ENCODE data around the gene MSI1.

The MSI1 gene

DNA sequence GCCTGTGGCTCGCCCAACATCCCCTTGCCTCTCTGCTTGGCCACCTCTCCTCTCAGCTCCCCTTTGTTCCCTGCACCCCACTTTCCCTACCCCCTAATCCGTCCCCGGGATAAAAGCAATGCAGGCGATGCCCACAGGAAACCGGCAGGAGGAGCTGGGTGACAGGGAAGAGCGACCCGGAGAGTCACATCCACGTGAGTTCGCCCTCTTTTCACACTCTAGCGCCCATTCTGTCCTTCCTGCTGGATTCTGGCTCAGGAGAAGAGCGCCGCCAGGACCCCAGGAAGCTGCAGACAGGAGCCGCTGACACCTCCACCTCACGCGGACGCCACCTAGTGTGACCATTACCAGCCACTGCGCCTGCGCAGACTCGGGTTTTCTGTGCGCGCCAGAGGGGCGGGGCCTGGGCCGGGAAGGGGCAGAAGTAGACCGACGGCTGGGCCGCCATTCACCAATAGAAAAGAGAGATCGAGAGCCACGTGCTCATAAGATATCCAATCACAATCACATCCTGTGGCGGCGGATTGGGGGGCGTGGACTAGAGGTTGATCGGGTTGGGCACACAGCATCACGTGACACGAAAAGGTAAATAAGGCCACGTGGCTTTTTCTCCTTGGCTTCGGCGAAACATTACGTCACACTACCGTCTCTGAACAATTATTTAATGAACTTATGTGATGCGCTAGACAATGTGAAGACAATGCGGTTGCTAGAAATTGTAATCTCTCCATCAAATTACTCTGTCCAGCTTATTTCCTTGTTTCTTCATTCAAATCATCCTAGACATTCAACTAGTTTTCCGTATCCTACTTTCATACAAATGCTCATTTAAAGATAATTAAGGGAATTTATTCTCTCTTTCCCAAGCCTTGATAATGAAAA is 51.5 kb downstream of the MSI1 start:
- FAIRE-seq = peak; percentile 99

DNA sequence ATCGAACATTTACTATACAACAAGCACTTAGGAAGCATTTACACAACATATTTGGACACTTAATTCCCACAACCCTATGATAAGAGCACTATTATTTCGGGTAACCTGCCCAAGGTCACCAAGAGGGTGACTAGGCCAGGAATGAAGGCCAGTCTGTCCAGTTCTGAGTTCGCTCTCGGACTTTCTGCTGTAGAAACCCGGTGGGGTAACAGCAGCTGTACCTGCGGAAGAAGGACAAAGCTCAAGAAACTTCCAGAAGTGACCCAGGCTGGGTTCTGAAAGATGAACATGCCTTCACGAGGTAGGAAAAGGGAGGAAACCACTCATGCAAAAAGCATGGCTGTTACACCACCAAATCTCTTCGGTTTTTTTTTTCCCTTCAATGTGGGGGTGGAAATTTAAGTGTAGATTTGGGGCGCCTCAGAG is 52.2 kb downstream of the MSI1 start:
- FAIRE-seq = no peak

DNA sequence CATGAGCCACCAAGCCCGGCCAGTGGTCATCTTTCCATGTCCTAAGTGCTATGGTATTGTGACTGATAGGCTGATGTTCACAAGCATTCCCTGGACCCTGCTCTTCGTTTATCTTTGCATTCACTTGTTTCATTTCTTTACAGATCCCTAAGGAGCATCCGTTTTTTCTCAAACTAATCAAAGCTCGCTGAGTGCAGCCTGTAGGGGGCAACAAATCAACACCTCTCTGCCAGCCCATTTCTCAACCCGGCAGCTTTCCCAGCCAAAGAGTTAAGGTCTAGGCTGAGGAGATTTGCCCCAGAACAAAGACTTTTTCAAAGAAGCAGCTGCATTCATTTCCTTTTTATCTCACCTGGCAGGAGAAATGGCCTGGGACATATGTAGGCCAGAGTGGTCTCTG is 54.7 kb downstream of the MSI1 start:
- FAIRE-seq = no peak

DNA sequence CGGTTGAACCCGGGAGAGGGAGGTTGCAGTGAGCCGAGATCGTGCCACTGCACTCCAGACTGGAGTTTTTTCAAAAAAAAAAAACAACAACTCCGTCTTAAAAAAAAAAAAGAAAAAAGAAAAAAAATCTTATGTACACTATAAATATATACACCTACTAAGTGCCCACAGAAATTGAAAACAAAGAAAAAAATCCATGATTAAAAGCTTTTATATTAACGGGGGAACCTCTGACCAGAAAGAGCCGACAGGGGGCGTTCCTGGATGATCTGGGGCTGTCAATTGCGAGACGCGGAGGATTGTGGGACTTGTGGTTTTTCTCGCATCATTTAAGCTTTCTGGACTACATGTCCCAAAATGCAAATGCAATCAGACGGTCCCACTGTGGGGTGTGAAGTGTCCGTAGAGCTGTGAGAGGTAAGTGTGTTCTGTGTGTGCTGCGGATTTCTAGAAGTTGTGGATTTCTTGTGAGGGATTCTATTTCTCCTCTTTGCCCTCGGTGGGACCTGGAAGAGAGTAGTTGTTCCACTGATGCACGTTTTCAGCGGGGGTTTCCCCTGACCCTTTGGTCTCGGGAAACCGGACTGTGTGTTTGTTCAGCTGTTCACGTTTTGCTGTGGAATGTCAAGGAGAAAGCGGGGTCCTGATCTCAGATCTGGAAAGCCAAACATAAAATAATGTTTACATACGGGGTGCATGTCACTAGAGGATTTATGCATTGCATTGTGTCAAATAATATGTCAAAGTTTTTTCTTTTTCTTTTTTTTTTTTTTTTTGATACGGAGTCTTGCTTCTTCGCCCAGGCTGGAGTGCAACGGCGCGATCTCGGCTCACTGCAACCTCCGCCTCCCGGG is 66.8 kb downstream of the MSI1 start, which contains the start of gene SIRT4:
Gene SIRT4, plus strand, starts transcription at position 360 of the 854 bp plus-strand sequence. CDS start 1,241 bp downstream, outside the sequence.
- FAIRE-seq = peak; percentile 98

DNA sequence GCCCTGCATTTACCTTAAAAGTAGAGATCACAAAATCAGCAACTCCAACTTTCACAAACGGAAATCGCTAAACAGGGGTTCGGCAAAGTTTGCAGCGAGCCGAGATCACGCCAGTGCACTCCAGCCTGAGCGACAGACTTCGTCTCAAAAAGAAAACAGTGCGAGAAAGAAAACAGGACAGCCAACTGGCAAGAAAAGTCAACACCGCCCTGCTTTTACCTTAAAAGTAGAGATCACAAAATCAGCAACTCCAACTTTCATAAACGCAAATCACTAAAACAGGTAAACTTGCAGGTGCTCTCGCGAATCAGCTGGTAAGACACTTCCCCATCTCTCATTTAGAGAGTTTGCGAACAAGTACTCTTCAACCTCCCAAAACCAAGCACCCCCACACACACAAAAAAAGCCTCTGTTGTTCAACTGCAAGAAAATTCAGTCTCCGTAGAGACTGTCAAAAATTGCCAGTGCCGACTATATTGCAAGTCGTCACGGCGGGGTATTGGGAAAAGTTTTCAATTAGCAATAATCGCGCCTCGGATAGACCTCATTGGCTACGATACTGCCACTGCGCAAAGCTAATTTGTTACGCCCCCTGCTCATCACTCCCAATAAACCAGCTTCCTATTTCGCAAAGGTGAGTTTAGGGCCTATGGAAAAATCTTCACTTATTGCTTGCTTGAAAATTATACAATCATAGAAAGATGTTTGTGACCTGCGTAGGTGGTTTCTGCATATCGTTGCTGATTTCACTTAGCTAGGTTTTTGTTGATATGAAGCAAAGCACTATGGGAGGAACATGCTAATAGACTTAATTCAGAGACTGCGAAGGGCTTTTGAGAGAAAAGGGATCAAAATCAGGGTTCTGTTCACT is 76.1 kb downstream of the MSI1 start, which contains the start of gene RNU4-1:
Gene RNU4-1, minus strand, starts transcription at position 577 of the 871 bp plus-strand sequence.
- peak; percentile 96 for FAIRE-seq

- FAIRE-seq = no peak
These were observed 76.6 kb downstream of the MSI1 start for GRCh38 chr12:120292411-120292660.
